ENCODE measurements around the gene PTBP3.
A peak's percentile ranks its signal among the peaks of the same experiment; 100 is the strongest.

The PTBP3 gene

DNA sequence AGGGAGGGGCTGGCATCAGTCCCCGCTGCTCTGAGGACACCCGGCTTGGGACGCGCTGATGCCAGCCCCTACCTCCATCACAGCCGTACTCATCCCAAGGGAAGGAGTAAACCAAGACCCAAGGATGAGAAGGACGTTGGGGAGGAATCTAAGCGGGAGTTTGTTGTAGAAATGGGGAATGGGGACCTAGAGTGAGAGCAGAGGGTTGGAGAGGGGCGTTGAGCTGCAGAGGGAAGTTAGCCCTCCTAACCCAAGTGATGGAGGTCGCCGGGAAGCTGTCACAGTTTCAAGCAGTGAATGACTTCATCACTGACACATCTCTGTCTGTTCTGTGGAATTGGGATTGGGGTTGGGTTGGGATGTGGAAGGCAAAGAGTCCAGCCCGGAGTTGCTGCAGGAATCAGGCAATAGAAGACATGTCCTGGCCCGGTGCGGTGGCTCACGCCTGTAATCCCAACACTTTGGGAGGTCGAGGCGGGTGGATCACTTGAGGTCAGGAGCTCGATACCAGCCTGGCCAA is 157.6 kb downstream of the PTBP3 start:
- no peak for DNase-seq (ENCODE audit: low read depth)
- no peak overlapping the region for H3K4me3 ChIP-seq (ENCODE audit: low read depth, low read length)
- TF ChIP-seq, protein P1, sequence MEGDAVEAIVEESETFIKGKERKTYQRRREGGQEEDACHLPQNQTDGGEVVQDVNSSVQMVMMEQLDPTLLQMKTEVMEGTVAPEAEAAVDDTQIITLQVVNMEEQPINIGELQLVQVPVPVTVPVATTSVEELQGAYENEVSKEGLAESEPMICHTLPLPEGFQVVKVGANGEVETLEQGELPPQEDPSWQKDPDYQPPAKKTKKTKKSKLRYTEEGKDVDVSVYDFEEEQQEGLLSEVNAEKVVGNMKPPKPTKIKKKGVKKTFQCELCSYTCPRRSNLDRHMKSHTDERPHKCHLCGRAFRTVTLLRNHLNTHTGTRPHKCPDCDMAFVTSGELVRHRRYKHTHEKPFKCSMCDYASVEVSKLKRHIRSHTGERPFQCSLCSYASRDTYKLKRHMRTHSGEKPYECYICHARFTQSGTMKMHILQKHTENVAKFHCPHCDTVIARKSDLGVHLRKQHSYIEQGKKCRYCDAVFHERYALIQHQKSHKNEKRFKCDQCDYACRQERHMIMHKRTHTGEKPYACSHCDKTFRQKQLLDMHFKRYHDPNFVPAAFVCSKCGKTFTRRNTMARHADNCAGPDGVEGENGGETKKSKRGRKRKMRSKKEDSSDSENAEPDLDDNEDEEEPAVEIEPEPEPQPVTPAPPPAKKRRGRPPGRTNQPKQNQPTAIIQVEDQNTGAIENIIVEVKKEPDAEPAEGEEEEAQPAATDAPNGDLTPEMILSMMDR (IDR thresholded peaks at IDR 0.05; ENCODE audit: control insufficient read depth, extremely low read depth, insufficient read depth): no peak

DNA sequence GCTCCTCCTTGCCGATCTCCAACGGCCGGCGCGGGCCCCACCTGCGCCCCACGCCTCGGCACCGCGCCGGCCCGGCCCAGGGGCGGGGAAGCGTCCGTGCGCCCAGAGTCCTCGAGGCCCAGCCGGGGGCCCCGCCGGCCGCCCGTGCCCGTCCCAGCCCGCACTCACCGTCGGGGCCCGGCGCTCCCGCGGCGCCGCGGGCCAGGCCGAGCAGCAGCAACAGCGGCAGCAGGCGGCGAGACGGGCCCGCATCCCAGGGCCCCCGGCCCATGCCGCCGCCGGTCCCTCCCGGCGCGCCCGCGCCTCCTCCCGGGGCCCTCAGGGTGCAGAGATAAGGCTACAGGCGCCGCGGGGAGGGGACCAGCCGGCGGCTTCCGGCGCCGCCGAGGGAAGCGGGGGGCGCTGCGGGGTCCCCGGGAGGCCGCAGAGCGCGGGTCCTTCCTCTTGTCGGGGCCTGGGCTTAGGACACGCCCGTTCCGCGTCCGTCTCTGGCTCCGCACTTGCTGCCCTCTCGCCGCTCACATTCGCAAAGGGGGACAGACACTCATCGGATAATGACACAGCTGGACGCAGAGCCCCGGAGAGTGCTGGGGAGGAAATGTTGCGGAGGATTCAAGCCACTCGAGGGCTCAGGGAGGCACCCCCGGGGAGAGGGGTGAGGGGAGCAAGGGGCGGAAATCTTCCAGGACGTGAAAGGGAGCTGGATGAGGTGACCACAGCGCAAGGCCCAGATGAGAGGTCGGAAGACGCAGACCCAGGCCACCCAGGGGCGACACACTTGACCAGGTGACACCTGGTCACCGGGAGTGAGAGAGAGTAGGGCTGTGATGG is 158.2 kb downstream of the PTBP3 start, which contains the start of gene SUSD1:
Gene SUSD1, minus strand, starts transcription at position 333 of the 831 bp plus-strand sequence. Its CDS starts 62 bp downstream, at position 271.
- no peak for DNase-seq (ENCODE audit: low read depth)
- H3K4me3 ChIP-seq (ENCODE audit: low read depth, low read length): no peak within 1 kb of the TSS
- TF ChIP-seq, protein P1 (IDR thresholded peaks at IDR 0.05; ENCODE audit: control insufficient read depth, extremely low read depth, insufficient read depth): no peak

DNA sequence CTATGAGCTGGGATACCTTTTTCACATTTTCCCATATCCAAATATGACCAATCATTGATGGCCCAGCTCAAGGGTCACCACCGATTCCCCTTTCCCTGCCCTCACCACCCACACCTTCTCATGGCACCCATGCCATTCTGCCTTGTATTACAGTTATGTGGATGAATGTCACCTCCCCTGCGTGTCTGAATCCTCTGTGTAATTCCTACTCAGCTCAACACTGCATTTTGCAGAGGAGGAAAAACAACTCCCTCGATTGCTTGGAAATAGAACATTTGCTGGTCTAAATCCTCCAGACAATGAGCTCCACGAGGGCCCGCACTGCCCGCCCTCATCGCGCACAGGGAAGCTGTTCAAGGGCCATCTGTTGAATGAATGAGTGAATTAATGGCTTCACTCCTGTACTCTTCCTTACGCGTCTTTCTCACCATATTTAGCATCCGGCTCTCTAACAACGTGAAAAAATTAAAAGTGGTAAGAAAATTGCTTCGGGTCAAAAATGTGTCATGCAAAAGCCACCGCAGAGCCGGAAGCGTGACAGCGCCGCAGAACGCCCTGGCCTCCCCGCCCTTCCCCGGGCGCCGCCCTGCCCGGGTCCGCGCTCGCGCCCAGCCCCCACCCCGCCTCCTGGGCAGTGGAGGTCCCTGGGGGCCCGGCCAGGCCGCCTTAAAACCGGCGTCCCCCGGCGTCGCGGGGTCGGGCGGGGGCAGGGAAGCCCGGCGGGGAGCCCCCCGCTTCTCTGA is 159.0 kb downstream of the PTBP3 start:
- TF ChIP-seq, protein P1 (IDR thresholded peaks at IDR 0.05; ENCODE audit: control insufficient read depth, extremely low read depth, insufficient read depth): no peak
- no peak for DNase-seq (ENCODE audit: low read depth)
- H3K4me3 ChIP-seq (ENCODE audit: low read depth, low read length): no peak overlapping the region

DNA sequence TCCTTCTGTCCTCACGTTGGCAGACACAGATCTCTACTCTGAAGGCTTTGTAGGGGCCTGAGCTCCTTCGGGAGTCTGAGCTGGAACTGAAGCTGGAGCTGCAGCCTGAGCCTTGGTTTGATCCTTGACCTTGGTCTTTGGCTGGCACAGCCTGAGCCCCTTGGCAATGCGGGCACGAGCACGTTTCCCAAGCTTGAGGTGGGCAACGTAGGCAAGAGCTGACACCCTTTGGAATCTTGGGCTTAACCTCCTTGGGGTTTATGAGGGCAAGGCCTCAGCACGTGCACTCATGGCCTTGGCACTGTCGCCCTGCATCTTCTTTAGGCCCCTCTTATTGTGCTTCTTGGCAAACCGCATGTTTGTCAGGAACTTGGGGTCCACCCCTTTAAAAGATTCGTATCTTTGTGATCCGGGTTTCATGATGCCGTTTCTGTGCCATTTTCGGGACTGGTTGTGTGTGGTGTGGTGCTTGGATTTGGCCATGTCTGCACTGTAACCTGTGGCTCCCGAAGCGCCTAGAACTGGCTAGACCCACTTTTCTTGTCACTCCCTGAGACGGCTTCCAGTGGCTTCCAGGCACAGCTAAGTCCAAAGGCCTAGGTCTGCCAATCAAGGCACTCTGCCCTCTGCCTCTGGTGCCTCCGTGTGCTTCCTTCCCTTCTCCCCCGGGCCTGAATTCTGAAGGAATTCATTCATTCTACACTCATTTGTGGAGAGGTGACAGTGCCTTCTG is 159.8 kb downstream of the PTBP3 start:
- H3K4me3 ChIP-seq (ENCODE audit: low read depth, low read length): no peak overlapping the region
- DNase-seq (ENCODE audit: low read depth): no peak
- TF ChIP-seq, protein P1 (IDR thresholded peaks at IDR 0.05; ENCODE audit: control insufficient read depth, extremely low read depth, insufficient read depth): no peak

DNA sequence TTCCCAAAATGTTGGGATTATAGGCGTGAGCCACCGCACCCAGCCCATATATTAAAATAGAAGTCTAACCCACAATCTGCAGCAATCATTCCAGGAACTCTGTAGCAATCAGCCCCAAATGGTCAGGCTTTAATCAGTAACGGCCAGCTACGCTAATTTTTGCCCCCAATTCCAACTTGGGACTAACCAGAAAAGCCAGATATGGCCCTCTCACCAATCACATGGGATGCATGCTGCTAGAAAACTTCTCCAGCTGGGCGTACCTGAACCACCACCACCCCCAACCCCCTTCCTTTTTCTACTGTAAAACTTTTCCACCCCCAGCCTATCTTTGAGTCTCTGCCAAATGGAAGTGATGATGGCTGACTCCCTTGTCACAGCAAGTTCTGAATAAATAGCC is 162.5 kb downstream of the PTBP3 start:
- TF ChIP-seq, protein P1 (IDR thresholded peaks at IDR 0.05; ENCODE audit: control insufficient read depth, extremely low read depth, insufficient read depth): no peak
- DNase-seq (ENCODE audit: low read depth): no peak
- no peak overlapping the region for H3K4me3 ChIP-seq (ENCODE audit: low read depth, low read length)

DNA sequence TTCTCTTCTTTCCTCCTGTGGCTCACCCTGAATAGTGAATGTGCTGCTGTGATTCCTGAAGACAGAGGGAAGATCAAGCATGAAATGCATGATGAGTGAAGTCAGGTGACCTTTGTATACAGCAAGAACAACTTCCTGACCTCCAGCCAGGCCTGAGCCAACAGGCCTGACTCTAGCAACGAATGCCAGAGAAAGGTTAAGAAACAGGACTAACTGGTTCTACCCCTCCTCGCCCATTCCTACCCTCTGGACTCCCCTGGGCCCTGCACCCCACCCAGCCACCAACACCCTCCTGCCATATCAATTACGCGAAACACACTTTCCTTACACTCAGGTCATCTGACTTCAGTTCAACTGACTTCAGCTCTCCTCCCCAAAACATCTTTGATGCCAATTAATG is 163.2 kb downstream of the PTBP3 start:
- DNase-seq (ENCODE audit: low read depth): peak; percentile 51
- no peak overlapping the region for H3K4me3 ChIP-seq (ENCODE audit: low read depth, low read length)
- TF ChIP-seq, protein P1 (IDR thresholded peaks at IDR 0.05; ENCODE audit: control insufficient read depth, extremely low read depth, insufficient read depth): no peak

Measured in LNCaP clone FGC (cell line).